Lung (tissue), 12 donors: Measurements from ENCODE around the gene C11orf86. TPM values are rescaled to one million over a fixed set of nuclear protein-coding genes. Genes with fewer than 3 reads are reported as not detected.

Experiments
- ATAC-seq: fragments of 200-7000 bp; cut with Tn5 transposase; one replicate; pipeline ENCODE4 v1.9.1; 2020; ENCODE audit warnings: moderate number of reproducible peaks; ENCODE audit not compliant: insufficient read depth, low FRiP score
- DNase-seq, 3 donors: peaks; one replicate each; pipeline ENCODE4 v3.0.0-alpha.2; 2013 to 2017
- H3K27ac ChIP-seq, 2 donors: one replicate each; pipeline ENCODE4 v1.5.1; 2013; ENCODE audit warnings: mild to moderate bottlenecking in 2 of 2, moderate library complexity in 2 of 2, control low read depth in 1 of 2, inconsistent platforms in 1 of 2, low read depth in 1 of 2, low read length in 1 of 2
- H3K27me3 ChIP-seq, 3 donors: one replicate each; pipeline ENCODE4 v1.5.1; 2013; ENCODE audit warnings: low read length in 2 of 3; ENCODE audit not compliant: control insufficient read depth in 3 of 3, insufficient read depth in 3 of 3
- H3K36me3 ChIP-seq, 4 donors: one replicate each; pipeline ENCODE4 v1.5.1; 2013; ENCODE audit warnings: low read length in 4 of 4, mild to moderate bottlenecking in 1 of 4, moderate library complexity in 1 of 4; ENCODE audit not compliant: control insufficient read depth in 4 of 4, insufficient read depth in 4 of 4
- H3K4me1 ChIP-seq, 5 donors: one replicate each; pipeline ENCODE4 v1.5.1; 2013; ENCODE audit warnings: low read length in 5 of 5, mild to moderate bottlenecking in 2 of 5, moderate library complexity in 1 of 5; ENCODE audit not compliant: control insufficient read depth in 5 of 5, insufficient read depth in 5 of 5
- H3K4me3 ChIP-seq: one replicate; pipeline ENCODE4 v1.5.1; 2013; ENCODE audit warnings: mild to moderate bottlenecking, control low read depth, moderate library complexity
- H3K9ac ChIP-seq, 2 donors: one replicate each; pipeline ENCODE4 v1.5.1; 2013; ENCODE audit warnings: low read length in 2 of 2, control low read depth in 1 of 2; ENCODE audit not compliant: insufficient read depth in 1 of 2
- H3K9me3 ChIP-seq, 4 donors: one replicate each; pipeline ENCODE4 v1.5.1; 2013; ENCODE audit warnings: low read length in 3 of 4, mild to moderate bottlenecking in 1 of 4, moderate library complexity in 1 of 4; ENCODE audit not compliant: control insufficient read depth in 4 of 4, insufficient read depth in 3 of 4
- CTCF ChIP-seq: IDR thresholded peaks from 2 replicates; pipeline ENCODE4 v1.5.1; 2012; ENCODE audit warnings: mild to moderate bottlenecking; ENCODE audit errors: control extremely low read depth, extremely low read depth
- WGBS, 2 donors: extraction: QIAGEN DNeasy Blood & Tissue Kit; methylation state at CpG; one replicate each; pipeline ENCODE4 v1.1.7; 2013; 5-methylcytosine and 5-hydroxymethylcytosine counted together
- polyA plus RNA-seq, 2 donors: library from polyadenylated mRNA; stranded (reverse); fragments of 200-250 nt; gene quantifications; one replicate each; pipeline ENCODE4 v1.2.1, GENCODE V29; 2013
- total RNA-seq, 2 donors: library from RNA; depleted of rRNA in 1 of 2; stranded (reverse); fragments of >200 nt in 1 of 2; gene quantifications; one replicate each; pipeline ENCODE4 v1.2.1, GENCODE V29; 2014 to 2021
- donor health status: control.
- donor health status: control.
- donor health status: Bipolar disorder and iron deficiency.
- donor health status: healthy.
- donor health status: DM: yes; HTN: yes; CAD: no.

The C11orf86 gene
- total and polyA plus RNA-seq, 4 donors = not detected

GRCh38 chr11:66962247-66962646, 12.9 kb upstream of the C11orf86 start:
- H3K27me3 ChIP-seq = no peaks in the 10 kb centered on the region
- no peak overlapping the region for H3K4me3 ChIP-seq
- TF ChIP-seq CTCF = no peak
- ATAC-seq = no peak
- DNase-seq = no peak
- no peaks in the 10 kb centered on the region for H3K36me3 ChIP-seq
- H3K4me1 ChIP-seq = peaks cover 0 to 6% (median 3%) of the 10 kb centered on the region in 5 donors
- H3K9ac ChIP-seq = no peak overlapping the region
- WGBS, 2 donors = 92 to 100% methylated on average over 2 of the region's 2 CpGs
- no peak overlapping the region for H3K27ac ChIP-seq
- H3K9me3 ChIP-seq = no peaks in the 10 kb centered on the region

GRCh38 chr11:66962801-66963200, 12.3 kb upstream of the C11orf86 start:
- Histone ChIP-seq H3K4me1 (peaks cover 0 to 7% (median 3%) of the 10 kb centered on the region in 5 donors), H3K27ac (no peak overlapping the region), H3K4me3 (no peak overlapping the region), H3K9ac (no peak overlapping the region), H3K9me3 (no peaks in the 10 kb centered on the region), H3K36me3 (no peaks in the 10 kb centered on the region), H3K27me3 (no peaks in the 10 kb centered on the region)
- TF ChIP-seq CTCF = no peak
- WGBS, 2 donors = 96 to 98% methylated on average over 4 to 5 of the region's 5 CpGs
- ATAC-seq = no peak
- DNase-seq = no peak

- no peak for TF ChIP-seq CTCF
- no peak for DNase-seq
- Histone ChIP-seq H3K36me3 (no peaks in the 10 kb centered on the region), H3K4me1 (peaks cover 0 to 5% (median 0%) of the 10 kb centered on the region in 5 donors), H3K27me3 (no peaks in the 10 kb centered on the region), H3K27ac (no peak overlapping the region), H3K4me3 (no peak overlapping the region), H3K9me3 (no peaks in the 10 kb centered on the region), H3K9ac (no peak overlapping the region)
- no peak for ATAC-seq
- WGBS, 2 donors = 79 to 83% methylated on average over 3 of the region's 3 CpGs
Measured at GRCh38 chr11:66964495-66964894, 10.6 kb upstream of the C11orf86 start.

GRCh38 chr11:66966351-66966750, 8.8 kb upstream of the C11orf86 start:
- no peak for TF ChIP-seq CTCF
- 72 to 82% methylated on average over 5 of the region's 5 CpGs for WGBS, 2 donors
- no peak for ATAC-seq
- Histone ChIP-seq H3K4me3 (no peak overlapping the region), H3K9ac (no peak overlapping the region), H3K4me1 (peaks cover 0 to 8% (median 0%) of the 10 kb centered on the region in 5 donors), H3K36me3 (no peaks in the 10 kb centered on the region), H3K9me3 (peaks cover 0 to 2% (median 0%) of the 10 kb centered on the region in 4 donors), H3K27ac (no peak overlapping the region), H3K27me3 (peaks cover 0 to 3% (median 0%) of the 10 kb centered on the region in 3 donors)
- no peak for DNase-seq
